Activated CD4-positive, alpha-beta T cell treated with anti-CD3 and anti-CD28 coated beads, Interleukin-2, amount 50 U/mL, for 48 hours (primary cell): ENCODE data around the gene MUC13.
"Not testable (repeated sequence)": the region's sequence is repeated elsewhere in the genome, so short reads cannot be mapped to it uniquely, and the experiment has no call there.

Experiments used
- DNase-seq, 2 experiments: peaks; one replicate each; pipeline ENCODE4 v3.0.0-alpha.2; 2020

MUC13 gene, protein sequence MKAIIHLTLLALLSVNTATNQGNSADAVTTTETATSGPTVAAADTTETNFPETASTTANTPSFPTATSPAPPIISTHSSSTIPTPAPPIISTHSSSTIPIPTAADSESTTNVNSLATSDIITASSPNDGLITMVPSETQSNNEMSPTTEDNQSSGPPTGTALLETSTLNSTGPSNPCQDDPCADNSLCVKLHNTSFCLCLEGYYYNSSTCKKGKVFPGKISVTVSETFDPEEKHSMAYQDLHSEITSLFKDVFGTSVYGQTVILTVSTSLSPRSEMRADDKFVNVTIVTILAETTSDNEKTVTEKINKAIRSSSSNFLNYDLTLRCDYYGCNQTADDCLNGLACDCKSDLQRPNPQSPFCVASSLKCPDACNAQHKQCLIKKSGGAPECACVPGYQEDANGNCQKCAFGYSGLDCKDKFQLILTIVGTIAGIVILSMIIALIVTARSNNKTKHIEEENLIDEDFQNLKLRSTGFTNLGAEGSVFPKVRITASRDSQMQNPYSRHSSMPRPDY

DNA sequence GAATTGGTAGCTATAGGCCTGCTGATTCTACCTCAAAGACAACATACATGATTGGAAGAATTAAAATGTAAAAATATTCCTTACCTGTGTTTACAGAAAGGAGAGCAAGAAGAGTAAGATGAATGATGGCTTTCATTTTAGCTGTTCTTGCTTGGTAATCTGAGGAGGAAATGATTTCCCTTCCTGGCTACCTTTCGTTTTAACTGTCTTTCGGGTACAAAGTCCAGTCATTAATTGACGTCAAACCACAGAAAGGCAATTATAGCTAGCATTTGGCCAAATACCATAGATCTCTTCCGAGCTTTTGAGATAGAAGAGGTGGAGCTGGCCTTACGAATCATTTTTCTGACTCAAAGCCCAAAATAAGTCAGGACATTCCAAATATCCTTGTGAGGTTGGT, at the start of gene MUC13:
TSS of gene MUC13 (minus strand) at position 175 of the 400 bp plus-strand sequence. CDS start at position 136, 39 bp downstream.
- DNase-seq, result no peak

DNA sequence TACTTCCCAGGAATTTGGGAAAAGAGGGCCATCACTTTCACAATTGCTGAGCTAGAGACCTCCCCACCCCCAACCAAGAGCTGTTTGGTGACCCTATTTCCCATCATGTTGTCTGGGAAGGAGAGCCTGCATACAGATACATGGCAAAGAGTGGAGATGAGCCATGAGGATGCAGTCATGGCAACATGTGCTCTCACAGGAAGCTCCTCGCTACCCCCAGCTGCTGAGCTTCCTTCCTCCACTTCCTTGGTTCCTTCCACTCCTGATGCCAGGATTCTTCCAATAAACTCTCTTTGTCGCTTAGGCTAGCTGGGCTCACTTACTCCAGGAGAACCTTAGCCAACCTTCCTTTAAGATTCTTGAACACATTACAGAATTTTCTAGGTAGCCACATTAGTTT, 48.3 kb upstream of the MUC13 start:
- no peak for DNase-seq

DNA sequence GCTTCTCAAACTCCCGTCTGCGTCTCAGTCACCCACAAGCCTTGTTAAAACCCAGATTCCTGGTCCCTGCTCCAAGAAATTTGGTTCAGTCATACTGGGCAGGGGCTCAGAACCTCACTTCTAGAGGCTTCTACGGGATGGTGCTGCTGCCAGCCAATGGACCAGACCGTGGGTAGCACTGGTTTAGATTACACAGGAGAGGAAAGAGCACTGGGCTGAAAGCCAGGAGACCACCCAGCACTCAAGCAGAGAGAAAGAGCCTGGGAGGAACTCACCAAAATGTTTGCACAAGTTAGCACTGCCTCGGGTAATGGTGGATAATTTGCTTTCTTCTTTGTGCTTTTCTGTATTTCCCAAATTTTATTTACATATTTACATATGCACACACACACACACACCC, 46.9 kb upstream of the MUC13 start:
- DNase-seq, result no peak

DNA sequence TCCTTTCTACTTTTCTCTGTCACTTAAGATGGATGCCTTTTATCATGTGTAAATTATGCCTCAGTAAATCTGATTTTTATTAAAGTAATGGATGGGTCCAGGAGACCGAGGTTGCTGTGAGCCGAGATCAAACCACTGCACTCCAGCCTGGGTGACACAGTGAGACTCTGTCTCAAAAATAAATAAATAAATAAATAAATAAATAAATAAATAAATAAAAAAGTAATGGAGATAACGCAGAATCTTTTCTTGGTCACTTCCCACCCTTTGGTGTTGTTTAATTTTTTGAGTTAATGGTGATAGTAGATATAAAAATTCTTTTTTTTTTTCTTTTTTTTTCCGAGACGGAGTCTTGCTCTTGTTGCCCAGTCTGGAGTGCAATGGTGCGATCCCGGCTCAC, 44.1 kb upstream of the MUC13 start:
- DNase-seq, result no peak

DNA sequence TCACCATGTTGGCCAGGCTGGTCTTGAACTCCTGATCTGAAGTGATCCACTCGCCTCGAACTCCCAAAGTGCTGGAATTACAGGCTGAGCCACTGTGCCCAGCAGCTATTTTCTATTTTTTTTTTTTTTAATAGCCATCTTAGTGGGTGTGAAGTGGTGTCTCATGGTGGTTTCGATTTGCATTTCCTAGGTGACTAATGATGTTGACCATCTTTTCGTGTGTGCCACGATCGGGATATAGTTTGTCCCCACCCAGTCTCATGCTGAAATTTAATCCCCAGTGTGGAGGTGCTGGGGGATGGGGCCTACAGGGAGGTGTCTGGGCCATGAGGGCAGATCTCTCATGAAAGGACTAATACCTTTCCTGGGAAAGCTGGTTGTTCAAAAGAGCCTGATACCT, 41.8 kb upstream of the MUC13 start:
- no peak for DNase-seq

DNA sequence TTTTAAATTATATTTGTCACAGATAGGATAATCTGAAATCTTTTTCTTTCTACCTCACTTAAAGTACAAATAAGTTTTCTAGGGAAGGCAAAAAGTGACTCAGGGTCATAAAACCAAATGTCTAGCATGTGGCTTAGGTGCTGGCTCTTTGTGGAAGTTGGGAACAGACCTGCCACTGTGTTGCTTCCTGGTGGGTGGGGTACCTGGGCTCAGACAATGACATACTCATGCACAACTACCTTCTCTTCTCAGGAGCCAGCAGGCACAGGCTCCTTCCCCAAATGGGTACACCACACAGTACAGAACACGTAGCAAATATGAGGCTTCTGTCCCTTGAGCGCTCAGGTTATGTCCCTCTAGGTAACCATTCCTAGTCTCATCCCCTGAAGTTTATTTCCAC, 40.1 kb upstream of the MUC13 start:
- DNase-seq, result no peak

DNA sequence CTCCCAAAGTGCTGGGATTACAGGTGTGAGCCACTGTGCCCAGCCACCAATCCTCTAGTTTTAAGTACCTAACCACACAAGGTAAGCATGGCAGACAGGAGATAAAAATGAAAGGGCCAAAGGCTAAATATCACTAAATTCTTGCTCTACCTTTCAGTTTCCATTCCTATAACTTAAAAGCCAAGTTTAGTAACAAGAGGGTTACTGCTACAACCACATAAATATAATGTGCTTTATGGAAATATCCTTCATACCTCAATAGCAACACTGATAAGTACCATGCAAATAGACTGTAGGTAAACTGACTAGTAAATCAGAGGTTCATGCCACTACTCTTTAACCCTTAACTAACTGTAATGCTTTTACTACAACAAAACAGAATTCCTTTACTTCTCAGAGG, 38.7 kb upstream of the MUC13 start:
- no peak for DNase-seq

DNA sequence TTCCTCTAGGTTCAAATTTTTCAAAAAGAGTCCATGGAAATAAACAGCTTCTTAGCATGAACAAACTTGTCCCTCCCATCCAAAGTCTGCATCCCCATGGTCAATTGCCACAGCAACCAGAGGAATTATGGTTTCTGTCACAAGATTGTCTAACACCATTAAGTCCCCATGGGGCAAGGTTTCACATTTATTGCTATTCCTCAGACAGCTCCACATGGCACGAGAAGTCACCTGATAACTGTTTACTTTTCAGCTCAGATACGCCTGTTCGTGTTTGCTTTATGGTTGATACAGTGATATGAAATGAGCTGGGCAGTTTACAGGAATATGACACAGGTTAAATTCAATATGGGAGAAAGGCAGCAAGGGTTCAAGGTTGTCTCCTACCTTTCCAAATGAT, 37.9 kb upstream of the MUC13 start:
- no peak for DNase-seq

DNA sequence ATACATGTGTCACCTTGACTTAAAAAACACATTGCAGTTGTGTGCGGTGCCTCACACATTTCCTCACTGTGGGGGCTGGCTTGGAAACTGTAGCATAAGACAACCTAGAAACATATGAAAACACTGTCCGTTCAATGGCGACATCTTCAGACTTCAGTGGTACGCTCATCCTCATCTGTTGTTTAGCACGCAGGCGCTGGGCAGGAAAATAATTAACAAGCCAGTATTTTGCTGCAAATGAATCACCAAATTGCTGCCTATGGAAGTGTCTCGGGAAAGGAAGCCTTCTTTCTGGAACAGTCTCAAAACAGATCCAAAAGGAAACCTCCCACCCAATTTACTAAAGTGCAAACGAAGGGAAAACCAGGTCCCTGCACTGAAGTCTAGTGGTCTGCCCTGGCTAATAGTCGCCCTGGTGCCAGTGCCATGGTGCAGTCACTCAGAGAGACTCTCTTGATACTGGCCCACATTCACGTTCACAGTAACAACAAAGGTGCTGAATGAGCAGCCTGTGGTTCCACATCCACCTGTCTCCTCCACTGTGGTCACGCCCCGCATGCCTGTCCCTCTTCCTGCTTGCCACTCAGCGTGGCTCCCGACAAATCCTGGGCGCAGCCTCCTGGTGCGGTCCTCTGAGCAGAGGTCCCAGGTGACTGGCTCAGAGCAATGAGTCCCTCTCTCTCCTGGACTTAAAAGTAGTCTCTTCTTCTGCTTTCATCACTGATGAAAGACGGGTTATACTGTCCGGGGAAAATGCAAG, 35.6 kb upstream of the MUC13 start:
- no peak for DNase-seq

DNA sequence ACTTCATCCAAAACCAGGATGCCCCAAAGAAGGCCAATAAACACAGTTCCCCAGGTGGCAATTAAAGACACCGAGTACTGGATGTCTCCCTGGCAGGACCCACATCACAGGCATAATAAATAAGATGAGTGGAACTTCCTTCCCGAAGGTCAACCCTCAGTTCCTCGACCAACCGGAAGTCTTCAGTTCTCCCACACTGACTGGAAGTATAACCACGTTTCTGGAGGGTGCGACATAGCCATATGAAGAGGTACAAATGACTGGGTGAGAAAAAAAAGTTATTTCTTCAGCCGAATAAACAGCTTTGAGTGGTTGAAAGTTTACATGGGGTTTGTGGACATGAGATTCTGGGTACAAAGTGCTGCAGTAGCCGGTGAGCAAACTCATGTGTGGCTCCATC, 34.6 kb upstream of the MUC13 start:
- DNase-seq, result no peak

DNA sequence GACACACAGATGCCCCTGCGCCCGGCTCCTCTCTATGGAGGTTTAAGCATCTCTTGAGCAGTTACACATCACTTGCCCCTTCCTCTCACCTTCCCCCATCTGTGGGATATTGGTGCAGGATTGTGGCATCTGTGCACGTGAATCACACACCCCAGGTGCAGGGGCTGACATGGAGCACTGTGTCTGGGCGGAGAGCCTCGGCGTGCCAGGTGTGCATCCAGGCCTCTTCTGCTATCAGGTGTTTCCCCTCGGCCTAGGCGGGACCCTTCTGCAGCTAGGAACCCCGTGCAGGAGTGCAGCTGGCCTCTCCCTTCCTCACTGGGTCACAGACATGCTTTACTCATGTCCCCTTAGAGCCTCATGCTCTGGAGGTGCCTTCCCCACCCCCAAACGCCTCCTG, 33.4 kb upstream of the MUC13 start:
- no peak for DNase-seq

DNA sequence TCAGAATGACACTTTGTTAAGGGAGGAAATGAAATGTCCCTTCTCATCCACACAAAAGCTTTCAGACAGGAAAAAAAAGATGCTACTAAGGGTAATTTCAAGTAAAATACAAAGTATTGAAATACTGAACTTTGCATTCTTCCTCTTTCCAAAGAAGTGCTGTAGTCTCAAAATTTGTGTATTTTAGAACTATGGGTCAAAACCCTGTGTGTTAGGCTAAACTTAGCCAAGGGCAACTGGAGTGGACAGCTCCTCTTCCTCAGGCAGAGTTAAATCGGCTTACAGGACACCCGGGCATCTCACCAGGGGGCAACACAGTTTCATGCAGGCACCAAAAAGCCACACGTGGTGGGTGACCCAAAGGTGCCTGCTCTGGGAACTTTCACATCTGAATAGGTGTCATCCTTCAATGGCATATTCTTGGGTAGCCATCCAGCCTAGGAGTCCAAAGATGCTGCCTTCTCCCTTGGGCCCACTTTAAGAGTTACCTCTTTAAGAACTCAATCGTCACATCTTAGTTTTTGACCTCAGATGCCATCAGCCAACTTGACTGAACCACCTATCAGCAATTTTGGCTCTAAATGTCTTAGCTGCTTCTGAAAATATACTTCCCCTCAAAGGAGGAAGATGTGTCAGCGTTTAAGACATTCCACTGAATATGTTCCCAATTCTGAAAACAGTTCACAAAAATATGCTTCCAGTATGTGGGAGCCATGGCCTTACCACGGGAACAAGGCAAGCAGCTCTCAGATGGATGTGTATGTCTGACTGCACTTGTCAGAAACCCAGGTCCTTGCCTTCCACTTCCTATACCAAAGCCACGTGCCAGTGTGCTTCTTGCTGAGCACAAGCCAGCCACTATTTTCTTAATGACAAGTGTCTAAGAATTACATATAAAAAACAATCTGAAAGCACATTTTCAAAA, 32.2 kb upstream of the MUC13 start:
- DNase-seq, result no peak

DNA sequence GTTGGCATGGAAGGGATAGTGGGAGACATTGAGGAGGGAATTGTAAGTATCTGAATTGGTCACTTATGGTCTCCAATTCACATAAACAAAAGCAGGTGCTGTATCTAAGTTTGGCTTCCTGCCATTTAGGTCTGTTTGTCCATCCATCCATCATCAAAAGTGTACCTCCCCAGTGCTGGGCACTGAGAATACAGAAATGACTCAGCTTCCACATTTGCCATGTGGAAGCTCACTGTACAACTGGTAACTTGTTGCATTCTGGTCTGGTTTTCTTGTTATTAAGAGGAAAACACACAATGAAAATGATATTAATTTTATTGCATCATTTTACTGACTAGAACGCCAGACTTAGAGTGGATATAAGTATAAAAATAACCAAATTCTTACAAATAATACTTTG, 30.9 kb upstream of the MUC13 start:
- DNase-seq, result no peak

DNA sequence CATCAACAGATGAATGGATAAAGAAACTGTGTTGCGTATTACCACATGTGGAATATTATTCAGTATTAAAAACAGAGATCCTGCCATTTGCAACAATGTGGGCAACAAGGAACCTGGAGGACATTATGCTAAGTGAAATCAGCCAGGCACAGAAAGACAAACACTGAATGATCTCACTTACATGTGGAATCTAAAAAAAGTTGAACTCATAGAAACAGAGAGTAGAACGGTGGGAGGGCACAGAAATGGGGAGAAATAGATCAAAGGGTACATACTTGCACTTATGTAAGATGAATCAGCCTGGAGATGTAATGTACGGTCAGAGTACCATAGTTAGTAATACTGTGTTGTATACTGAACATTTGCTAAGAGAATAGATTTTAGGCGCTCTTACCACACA, 29.8 kb upstream of the MUC13 start:
- no peak for DNase-seq

DNA sequence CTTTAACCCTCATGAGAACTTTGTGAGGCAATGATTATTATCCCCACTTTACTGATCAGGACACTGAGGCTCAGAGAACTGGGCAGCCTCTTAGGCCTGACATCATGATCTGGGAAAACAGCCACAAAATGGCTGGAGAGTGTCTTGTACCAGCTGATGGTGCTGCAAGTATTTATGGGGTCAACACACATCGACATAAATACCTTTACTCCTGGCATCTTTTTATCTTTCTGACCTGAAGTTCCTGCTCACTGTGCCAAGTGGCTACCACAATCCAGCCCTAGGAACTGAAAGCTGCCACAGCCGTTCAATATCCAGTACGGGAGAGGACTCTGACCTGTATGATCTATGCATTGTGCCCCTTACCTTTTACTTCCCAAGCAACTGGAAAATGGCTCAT, 29.2 kb upstream of the MUC13 start:
- no peak for DNase-seq

DNA sequence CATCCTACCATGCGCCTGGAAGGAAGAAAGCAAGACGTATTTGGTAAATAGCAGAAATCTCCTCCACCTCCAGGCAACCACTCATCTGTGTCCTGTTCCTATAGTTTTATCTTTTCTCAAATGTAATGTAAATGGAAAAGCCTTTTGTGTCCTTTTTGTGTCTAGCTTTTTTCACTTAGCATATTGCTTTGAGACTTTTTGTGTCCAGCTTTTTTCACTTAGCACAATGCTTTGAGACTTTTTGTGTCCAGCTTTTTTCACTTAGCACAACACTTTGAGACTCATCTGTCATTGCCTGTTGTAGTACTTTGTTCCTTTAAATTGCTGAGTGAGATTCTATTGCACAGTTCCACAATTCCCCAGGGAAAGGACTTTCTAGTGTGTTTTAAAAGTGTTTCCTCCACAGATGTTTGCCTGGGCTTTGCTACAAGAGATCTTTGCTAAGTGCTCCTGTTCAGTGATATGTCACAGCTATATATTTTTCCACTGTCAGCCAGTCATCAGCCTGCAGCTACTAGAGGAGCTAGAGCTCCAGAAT, 27.9 kb upstream of the MUC13 start:
- no peak for DNase-seq

DNA sequence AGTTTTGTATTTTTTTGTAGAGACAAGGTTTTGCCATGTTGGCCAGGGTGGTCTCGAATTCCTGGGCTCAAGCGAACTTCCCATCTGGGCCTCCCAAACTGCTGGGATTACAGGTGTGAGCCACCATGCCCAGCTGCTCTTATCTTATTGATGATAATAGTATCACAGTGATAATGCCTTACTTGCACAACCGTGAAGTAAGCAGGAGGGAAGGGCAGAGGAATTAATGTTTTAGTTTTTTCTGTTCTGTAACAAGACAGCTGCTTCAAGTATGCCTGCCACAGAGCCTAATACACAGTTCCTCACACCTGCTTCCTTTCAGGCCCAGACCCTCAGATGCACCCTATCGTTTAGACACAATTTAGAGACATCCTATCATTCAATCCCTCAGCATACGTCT, 26.1 kb upstream of the MUC13 start:
- DNase-seq, result no peak

DNA sequence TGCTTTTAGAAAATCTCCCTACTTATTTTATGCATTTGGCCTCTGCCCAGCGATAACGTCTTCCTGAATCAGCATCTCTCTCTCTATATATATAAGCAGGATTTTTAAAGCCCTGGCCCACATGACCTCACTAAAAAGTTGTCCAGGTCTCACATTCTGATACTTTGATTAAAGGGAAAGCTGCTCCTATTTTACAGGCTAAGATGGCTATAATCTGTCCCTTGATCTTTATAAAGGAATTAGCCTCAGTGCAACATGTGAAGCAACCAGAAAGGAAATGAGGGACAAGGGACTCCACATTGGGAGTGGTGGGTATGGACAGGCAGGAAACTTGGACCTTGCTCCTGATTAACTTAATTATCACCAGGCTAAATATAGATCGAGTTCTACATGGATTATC, 25.6 kb upstream of the MUC13 start:
- DNase-seq, result no peak

DNA sequence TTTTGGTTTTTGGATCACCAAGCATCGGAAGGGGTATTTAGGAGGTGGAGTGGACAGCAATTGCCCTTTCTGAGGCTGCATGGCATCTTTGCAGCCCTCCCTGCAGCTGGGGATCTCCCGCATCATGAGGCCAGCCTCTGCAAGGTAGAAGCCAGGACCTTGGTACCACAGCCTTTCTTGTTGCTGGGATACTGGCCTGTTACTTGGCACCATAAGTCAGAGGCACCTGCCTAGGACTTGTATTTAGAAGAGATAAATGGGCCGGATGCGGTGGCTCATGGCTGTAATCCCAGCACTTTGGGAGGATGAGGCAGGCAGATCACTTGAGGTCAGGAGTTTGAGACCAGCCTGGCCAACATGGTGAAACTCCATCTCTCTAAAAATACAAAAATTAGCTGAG, 23.4 kb upstream of the MUC13 start:
- DNase-seq, result not testable (repeated sequence)

DNA sequence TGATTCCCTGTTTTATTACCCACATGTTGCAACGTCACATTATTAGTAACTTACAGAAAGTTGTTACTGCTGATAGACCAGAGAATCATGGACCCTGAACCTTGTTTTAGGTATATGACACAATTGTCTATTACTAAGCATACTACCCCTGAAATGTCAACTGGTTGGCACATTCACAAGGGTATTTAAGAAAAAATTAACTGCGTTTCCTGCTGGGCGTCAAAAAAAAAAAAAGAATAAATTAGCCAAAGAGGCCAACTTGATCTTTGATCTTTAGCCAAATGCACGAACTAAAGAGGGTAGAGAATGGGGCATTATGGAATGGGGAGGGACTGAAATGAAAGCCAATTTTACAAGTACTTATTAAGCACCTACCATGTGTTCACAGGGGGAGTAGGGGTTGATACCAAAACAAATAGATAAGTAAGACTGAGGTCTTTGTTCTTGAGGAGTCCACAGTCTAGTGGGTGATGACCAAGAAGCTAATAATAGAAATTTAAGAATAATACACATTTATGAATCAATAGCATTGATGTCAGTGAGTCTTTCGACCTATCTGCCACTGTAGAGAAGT, 17.8 kb upstream of the MUC13 start:
- DNase-seq, result no peak

DNA sequence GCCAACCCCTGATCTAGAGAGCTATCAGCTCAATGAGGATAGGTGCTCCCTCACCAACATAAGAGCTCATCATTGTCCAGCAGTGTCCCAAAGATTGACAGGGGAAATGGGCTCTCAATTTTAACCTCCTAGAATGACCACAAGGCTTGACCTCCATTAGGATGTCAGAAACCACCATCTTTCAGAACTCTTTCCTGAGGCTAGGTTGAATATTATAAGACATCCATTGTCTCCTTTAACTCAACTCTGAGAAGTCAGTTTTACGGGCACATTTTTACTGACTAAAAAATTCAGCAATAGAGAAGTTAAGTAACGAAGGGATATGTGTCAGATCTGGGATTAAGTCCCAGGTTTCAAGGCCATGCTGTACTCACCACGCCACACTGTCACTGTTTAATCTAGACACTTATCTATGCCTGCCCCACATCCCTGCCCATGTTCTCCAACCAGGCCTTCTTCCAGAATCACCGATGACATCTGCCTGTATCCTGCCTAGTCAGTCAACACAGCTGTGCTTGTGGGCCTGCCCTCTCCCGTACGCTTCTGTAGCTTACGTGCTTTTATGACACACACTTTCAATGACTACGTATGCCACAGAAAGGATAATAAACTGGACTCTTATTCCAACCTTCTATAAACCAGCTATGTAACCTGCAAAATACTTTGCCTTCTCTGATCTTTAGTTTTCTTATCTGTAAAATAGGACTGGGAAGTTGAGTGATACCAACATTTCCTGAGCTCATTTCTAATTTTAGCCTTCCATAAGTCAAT, 17.1 kb upstream of the MUC13 start:
- DNase-seq, result no peak

DNA sequence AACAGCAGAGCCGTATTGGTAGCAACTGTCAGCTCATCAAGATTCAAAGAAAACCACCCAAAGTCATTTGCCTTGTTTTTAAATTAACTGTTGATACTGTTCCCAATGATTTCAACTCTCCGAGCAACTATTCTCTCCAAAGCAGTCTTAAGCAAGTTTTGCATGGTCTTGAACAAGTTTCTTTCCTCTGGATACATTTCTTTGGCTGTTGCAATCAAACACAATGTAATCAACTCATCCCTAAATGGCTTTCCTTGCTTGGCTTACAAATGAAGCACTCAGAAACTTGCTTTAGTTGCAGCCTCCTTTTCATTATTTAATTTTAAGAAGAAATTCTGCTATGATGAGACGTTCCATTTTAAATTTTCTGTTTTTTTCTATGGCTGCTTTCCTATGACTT, 15.5 kb upstream of the MUC13 start:
- DNase-seq, result no peak
